Suprapubic skin (tissue), 4 donors: ENCODE results near the gene ABCA7. TPM values are rescaled to one million over a fixed set of nuclear protein-coding genes. Genes with fewer than 3 reads are reported as not detected.

Experiments
- DNase-seq, 2 donors: peaks; one replicate each; pipeline ENCODE4 v3.0.0-alpha.2; 2019; ENCODE audit warnings: low spot score in 2 of 2
- H3K27ac ChIP-seq: fragments of 200-600 bp; sonication (generic); one replicate; pipeline ENCODE4 v1.5.1; 2019
- H3K27me3 ChIP-seq: fragments of 200-600 bp; sonication (generic); one replicate; pipeline ENCODE4 v1.5.1; 2019
- H3K36me3 ChIP-seq: fragments of 200-600 bp; sonication (generic); one replicate; pipeline ENCODE4 v1.5.1; 2019
- H3K4me1 ChIP-seq: fragments of 200-600 bp; sonication (generic); one replicate; pipeline ENCODE4 v1.5.1; 2019
- H3K4me3 ChIP-seq: fragments of 200-600 bp; sonication (generic); one replicate; pipeline ENCODE4 v1.5.1; 2019; ENCODE audit warnings: mild to moderate bottlenecking
- H3K9me3 ChIP-seq: fragments of 200-600 bp; sonication (generic); one replicate; pipeline ENCODE4 v1.5.1; 2019
- CTCF ChIP-seq, 2 donors: fragments of 200-600 bp in 1 of 2; fragments of 450-650 bp in 1 of 2; sonication (generic) in 1 of 2; IDR thresholded peaks; one replicate each; pipeline ENCODE4 v1.5.1; 2016 to 2019; ENCODE audit warnings: antibody characterized with exemption in 2 of 2, mild to moderate bottlenecking in 1 of 2, moderate library complexity in 1 of 2
- EP300 ChIP-seq: sonication (generic); formaldehyde crosslinking; IDR thresholded peaks from one replicate; pipeline ENCODE4 v1.6.1; 2017; ENCODE audit warnings: antibody characterized with exemption
- POLR2A ChIP-seq, 2 donors: fragments of 450-650 bp; IDR thresholded peaks; one replicate each; pipeline ENCODE4 v1.6.1; 2017; ENCODE audit warnings: antibody characterized with exemption in 2 of 2, mild to moderate bottlenecking in 2 of 2, moderate library complexity in 2 of 2
- POLR2AphosphoS5 ChIP-seq, 3 donors: sonication (generic); formaldehyde crosslinking; IDR thresholded peaks; one replicate each; pipeline ENCODE4 v1.6.1; 2017; ENCODE audit warnings: antibody characterized with exemption in 3 of 3
- WGBS: methylation state at CpG from one replicate; pipeline ENCODE4 v1.1.5; 2018; 5-methylcytosine and 5-hydroxymethylcytosine counted together
- total RNA-seq, 4 donors: library from RNA; depleted of rRNA; stranded (reverse); fragments of >200 nt; gene quantifications; one replicate each; pipeline ENCODE4 v1.1.0, GENCODE V29; 2016

ABCA7 gene
- total RNA-seq, 4 donors from 2014 or later: 29.8 to 97.6 (median 47.5) TPM

DNA sequence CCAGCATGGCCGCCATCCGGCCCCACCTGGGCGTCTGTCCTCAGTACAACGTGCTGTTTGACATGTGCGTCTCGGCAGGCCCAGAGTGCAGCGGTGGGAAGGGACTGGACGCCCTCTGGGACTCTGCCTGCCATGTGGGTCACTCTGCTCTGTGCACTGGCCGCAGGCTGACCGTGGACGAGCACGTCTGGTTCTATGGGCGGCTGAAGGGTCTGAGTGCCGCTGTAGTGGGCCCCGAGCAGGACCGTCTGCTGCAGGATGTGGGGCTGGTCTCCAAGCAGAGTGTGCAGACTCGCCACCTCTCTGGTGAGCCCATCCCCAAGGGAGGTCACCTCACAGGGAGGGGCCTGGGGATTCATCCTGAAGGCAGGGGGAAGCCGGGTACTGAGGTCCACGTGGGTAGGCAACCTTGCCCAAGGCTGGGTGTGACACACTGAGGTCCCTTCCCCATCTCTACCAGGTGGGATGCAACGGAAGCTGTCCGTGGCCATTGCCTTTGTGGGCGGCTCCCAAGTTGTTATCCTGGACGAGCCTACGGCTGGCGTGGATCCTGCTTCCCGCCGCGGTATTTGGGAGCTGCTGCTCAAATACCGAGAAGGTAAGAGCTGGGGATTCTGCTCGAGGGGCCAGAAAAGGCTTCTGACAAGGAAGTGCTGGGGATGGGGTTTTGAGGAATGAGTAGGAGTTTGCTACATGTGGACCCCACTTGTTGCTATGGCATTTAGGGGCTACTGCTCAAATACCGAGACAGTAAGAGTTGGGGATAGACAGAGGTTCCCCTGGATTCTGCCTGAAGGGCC, 11.3 kb downstream of the ABCA7 start:
- Histone ChIP-seq H3K27ac (no peak overlapping the region), H3K4me1 (no peaks in the 10 kb centered on the region), H3K4me3 (no peak overlapping the region), H3K36me3 (peaks cover 26% of the 10 kb centered on the region), H3K27me3 (no peaks in the 10 kb centered on the region), H3K9me3 (peaks cover 4% of the 10 kb centered on the region)
- no peak for TF ChIP-seq POLR2AphosphoS5 (IDR thresholded peaks at IDR 0.05)
- TF ChIP-seq EP300: no peak
- no peak for TF ChIP-seq POLR2A (IDR thresholded peaks at IDR 0.05)
- no peak for TF ChIP-seq CTCF (IDR thresholded peaks at IDR 0.05)
- no peak for DNase-seq
- WGBS: 88% methylated on average over 17 of the region's 31 CpGs

GRCh38 chr19:1051791-1052190, 11.9 kb downstream of the ABCA7 start:
- no peak for TF ChIP-seq POLR2A (IDR thresholded peaks at IDR 0.05)
- TF ChIP-seq POLR2AphosphoS5 (IDR thresholded peaks at IDR 0.05): no peak
- no peak for TF ChIP-seq EP300
- no peak for TF ChIP-seq CTCF (IDR thresholded peaks at IDR 0.05)
- 86% methylated on average over 7 of the region's 17 CpGs for WGBS
- Histone ChIP-seq H3K4me3 (no peak overlapping the region), H3K36me3 (peaks cover 27% of the 10 kb centered on the region), H3K4me1 (no peaks in the 10 kb centered on the region), H3K27me3 (no peaks in the 10 kb centered on the region), H3K27ac (no peak overlapping the region), H3K9me3 (peaks cover 7% of the 10 kb centered on the region)
- DNase-seq: no peak

DNA sequence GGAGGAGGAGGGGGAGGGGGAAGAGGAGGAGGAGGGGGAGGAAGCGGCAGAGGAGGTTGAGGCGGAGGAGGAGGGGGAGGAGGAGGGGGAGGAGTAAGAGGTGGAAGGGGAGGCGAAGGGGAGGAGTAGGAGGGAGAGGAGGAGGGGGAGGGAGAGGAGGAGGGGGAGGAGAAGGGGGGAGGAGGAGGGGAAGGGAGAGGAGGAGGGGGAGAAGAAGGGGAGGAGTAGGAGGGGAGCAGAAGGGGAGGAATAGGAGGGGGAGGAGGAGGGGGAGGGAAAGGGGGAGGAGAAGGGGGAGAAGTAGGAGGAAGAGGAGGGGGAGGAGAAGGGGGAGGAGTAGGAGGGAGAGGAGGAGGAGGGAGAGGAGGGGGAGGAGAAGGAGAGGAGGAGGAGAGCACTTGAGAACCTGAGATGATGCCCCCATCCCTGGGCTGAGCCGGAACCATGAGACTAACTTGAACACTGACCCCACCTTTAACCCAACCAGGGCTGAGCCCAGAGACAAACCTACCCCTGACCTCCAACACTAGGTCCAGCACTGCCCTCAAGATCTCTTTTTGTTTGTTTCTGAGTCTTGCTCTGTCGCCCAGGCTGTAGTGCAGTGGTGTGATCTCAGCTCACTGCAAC, 12.6 kb downstream of the ABCA7 start:
- Histone ChIP-seq H3K9me3 (peaks cover 13% of the 10 kb centered on the region), H3K27me3 (no peaks in the 10 kb centered on the region), H3K27ac (no peak overlapping the region), H3K4me3 (no peak overlapping the region), H3K36me3 (peaks cover 28% of the 10 kb centered on the region), H3K4me1 (no peaks in the 10 kb centered on the region)
- no peak for DNase-seq
- TF ChIP-seq CTCF (IDR thresholded peaks at IDR 0.05) (no peak), EP300 (no peak), POLR2AphosphoS5 (IDR thresholded peaks at IDR 0.05) (no peak), POLR2A (IDR thresholded peaks at IDR 0.05) (no peak)
- 96% methylated on average over 2 of the region's 5 CpGs for WGBS

GRCh38 chr19:1053176-1054101, 13.5 kb downstream of the ABCA7 start:
- Histone ChIP-seq H3K4me3 (no peak overlapping the region), H3K9me3 (peaks cover 13% of the 10 kb centered on the region), H3K27ac (no peak overlapping the region), H3K36me3 (peaks cover 28% of the 10 kb centered on the region), H3K4me1 (no peaks in the 10 kb centered on the region), H3K27me3 (no peaks in the 10 kb centered on the region)
- DNase-seq: no peak
- TF ChIP-seq POLR2AphosphoS5 (IDR thresholded peaks at IDR 0.05): no peak
- 92% methylated on average over 14 of the region's 31 CpGs for WGBS

DNA sequence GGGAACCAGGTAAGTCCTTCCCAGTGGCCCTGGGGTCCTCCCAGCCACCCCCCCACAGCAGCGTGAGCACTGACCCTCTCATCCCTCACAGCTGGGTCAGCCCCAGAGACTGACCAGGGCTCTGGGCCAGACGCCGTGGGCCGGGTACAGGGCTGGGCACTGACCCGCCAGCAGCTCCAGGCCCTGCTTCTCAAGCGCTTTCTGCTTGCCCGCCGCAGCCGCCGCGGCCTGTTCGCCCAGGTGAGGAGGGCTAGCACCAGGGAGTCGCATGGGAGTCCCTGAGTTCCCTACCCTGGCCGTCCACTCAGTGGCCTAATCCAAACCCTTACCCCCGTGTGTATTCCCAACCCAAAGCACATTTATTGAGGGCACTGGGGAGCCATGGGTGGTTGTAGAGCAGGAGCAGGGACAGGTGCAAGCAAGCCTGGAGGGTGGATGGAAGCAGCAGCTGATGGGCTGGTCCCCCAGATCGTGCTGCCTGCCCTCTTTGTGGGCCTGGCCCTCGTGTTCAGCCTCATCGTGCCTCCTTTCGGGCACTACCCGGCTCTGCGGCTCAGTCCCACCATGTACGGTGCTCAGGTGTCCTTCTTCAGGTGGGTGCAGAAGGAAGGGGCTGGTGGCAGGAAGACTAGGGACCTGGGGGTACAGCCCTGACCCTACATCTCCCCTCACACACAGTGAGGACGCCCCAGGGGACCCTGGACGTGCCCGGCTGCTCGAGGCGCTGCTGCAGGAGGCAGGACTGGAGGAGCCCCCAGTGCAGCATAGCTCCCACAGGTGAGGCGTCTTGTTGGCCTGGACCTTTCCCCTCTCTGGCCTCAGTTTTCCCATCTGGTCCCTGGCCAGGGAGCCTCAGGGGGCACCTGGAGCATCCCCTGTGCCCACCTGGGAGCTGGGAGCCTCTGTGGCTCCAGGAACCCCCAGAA, 14.5 kb downstream of the ABCA7 start:
- H3K36me3 ChIP-seq: peaks cover 36% of the 10 kb centered on the region
- DNase-seq: no peak
- H3K9me3 ChIP-seq: peaks cover 13% of the 10 kb centered on the region
- H3K4me3 ChIP-seq: no peak overlapping the region
- no peaks in the 10 kb centered on the region for H3K27me3 ChIP-seq
- no peak overlapping the region for H3K27ac ChIP-seq
- TF ChIP-seq CTCF (IDR thresholded peaks at IDR 0.05) (no peak), EP300 (no peak), POLR2A (IDR thresholded peaks at IDR 0.05) (no peak), POLR2AphosphoS5 (IDR thresholded peaks at IDR 0.05) (no peak)
- H3K4me1 ChIP-seq: no peaks in the 10 kb centered on the region
- WGBS: 87% methylated on average over 10 of the region's 28 CpGs
